ENCODE measurements around the gene AFTPH. TPM values are rescaled to one million over a fixed set of nuclear protein-coding genes. Genes with fewer than 3 reads are reported as not detected.

AFTPH gene
- total and polyA plus RNA-seq, 8 donors = 29.9 to 66.4 (median 54.6) TPM

- H3K9me3 ChIP-seq = no peaks in the 10 kb centered on the region
- DNase-seq (peak in 3 of 4 donors; percentile 64 to 95 (median 68)), ATAC-seq (peak; percentile 88)
- intact Hi-C loops (cut with DNase I) = no loop called here
- no peaks in the 10 kb centered on the region for H3K36me3 ChIP-seq
- peak overlapping the region; percentile 50 to 81 for H3K27ac ChIP-seq
- peaks cover 0 to 25% of the 10 kb centered on the region in 2 donors for H3K4me1 ChIP-seq
- H3K4me3 ChIP-seq = peak overlapping the region; percentile 39 to 47
- TF ChIP-seq CTCF (IDR thresholded peaks at IDR 0.05) = peak in 1 of 2 donors; percentile 31
- no peaks in the 10 kb centered on the region for H3K27me3 ChIP-seq
These were observed 85.3 kb downstream of the AFTPH start for GRCh38 chr2:64609227-64609941.

DNA sequence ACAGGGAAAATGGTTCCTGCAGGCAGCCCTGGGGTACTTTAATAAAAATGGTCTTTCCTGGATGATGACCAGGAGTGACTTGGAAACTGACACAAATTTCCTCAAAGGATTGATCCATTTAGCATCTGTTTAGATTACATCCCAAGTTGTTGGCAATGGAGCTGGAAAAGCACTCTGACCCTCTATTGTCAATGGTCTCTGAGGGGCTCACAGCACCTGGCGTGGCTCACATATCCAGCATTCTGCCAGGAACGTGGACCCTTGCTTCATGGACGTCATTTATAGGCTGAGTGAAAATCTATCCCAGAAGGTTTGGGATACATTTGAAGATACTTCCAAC lies 85.8 kb downstream of the AFTPH start:
- no peak for ATAC-seq
- no peak for TF ChIP-seq CTCF (IDR thresholded peaks at IDR 0.05)
- peak overlapping the region in 1 of 2 donors; percentile 81 for H3K27ac ChIP-seq

GRCh38 chr2:64610316-64610855 lies 86.3 kb downstream of the AFTPH start:
- no peak for TF ChIP-seq CTCF (IDR thresholded peaks at IDR 0.05)
- Histone ChIP-seq H3K4me1 (peaks cover 0 to 25% of the 10 kb centered on the region in 2 donors), H3K27me3 (no peaks in the 10 kb centered on the region), H3K27ac (no peak overlapping the region), H3K9me3 (no peaks in the 10 kb centered on the region), H3K4me3 (no peak overlapping the region), H3K36me3 (no peaks in the 10 kb centered on the region)
- intact Hi-C loops (cut with DNase I) = no loop called here
- ATAC-seq (no peak), DNase-seq (no peak)

More for the DNA sequence above, 85.8 kb downstream of the AFTPH start:
- intact Hi-C loops (cut with DNase I) = no loop called here
- no peaks in the 10 kb centered on the region for H3K27me3 ChIP-seq
- no peak for DNase-seq
- peaks cover 0 to 25% of the 10 kb centered on the region in 2 donors for H3K4me1 ChIP-seq
- H3K36me3 ChIP-seq = no peaks in the 10 kb centered on the region
- peak overlapping the region; percentile 39 to 47 for H3K4me3 ChIP-seq
- H3K9me3 ChIP-seq = no peaks in the 10 kb centered on the region

- H3K9me3 ChIP-seq = no peaks in the 10 kb centered on the region
- no peaks in the 10 kb centered on the region for H3K27me3 ChIP-seq
- intact Hi-C loops (cut with DNase I) = no loop called here
- H3K4me1 ChIP-seq = peaks cover 0 to 14% of the 10 kb centered on the region in 2 donors
- TF ChIP-seq CTCF (IDR thresholded peaks at IDR 0.05) = no peak
- no peak overlapping the region for H3K4me3 ChIP-seq
- H3K27ac ChIP-seq = no peak overlapping the region
- no peaks in the 10 kb centered on the region for H3K36me3 ChIP-seq
- no peak for ATAC-seq
- no peak for DNase-seq
These were observed 88.6 kb downstream of the AFTPH start for GRCh38 chr2:64612575-64613195.

- intact Hi-C loops (cut with DNase I) = no loop called here
- Histone ChIP-seq H3K9me3 (no peaks in the 10 kb centered on the region), H3K4me3 (no peak overlapping the region), H3K27me3 (no peaks in the 10 kb centered on the region), H3K4me1 (peaks cover 0 to 8% of the 10 kb centered on the region in 2 donors), H3K27ac (no peak overlapping the region), H3K36me3 (no peaks in the 10 kb centered on the region)
- ATAC-seq (no peak), DNase-seq (no peak)
- TF ChIP-seq CTCF (IDR thresholded peaks at IDR 0.05) = no peak
These were observed 89.1 kb downstream of the AFTPH start for GRCh38 chr2:64613276-64613675.

All from left lung (tissue), 10 donors.